OCI-LY7 (cell line): ENCODE results near the gene PPP1R36. TPM values are rescaled to one million over a fixed set of nuclear protein-coding genes. Genes with fewer than 3 reads are reported as not detected.

ENCODE experiments used
- BruUV-seq: library from RNA; stranded (reverse); fragments of 400-500 nt; replicated peaks from 2 replicates; lab custom pipeline; 2021; lab: Mats Ljungman, UMichigan
- CTCF ChIA-PET: fragments of 300-600 bp; sonication (Branson Sonifier 250); formaldehyde crosslinking; loops from one replicate; lab custom pipeline; 2022; ENCODE audit warnings: antibody characterized with exemption; ENCODE audit not compliant: unreplicated experiment; lab: Charles Lee
- POLR2A ChIA-PET: fragments of 300-600 bp; sonication (Branson Sonifier 250); formaldehyde crosslinking; loops from one replicate; lab custom pipeline; 2022; ENCODE audit warnings: antibody characterized with exemption; lab: Charles Lee
- DNase-seq: peaks from one replicate; pipeline ENCODE4 v3.0.0-alpha.2; 2015; ENCODE audit warnings: low spot score
- H2AFZ ChIP-seq: fragments of 200-600 bp; sonication (generic), shearing (Covaris generic); 2 replicates; pipeline ENCODE4 v1.6.1; 2014; ENCODE audit warnings: mild to moderate bottlenecking, antibody characterized with exemption, low read length, moderate library complexity
- H3K27ac ChIP-seq: fragments of 200-600 bp; sonication (generic); 2 replicates; pipeline ENCODE4 v1.5.1; 2014; ENCODE audit warnings: mixed run types, low read depth, mild to moderate bottlenecking, moderate library complexity, low read length, inconsistent platforms; ENCODE audit not compliant: poor library complexity, severe bottlenecking
- H3K36me3 ChIP-seq: fragments of 200-600 bp; sonication (generic); 2 replicates; pipeline ENCODE4 v1.6.1; 2014; ENCODE audit warnings: mild to moderate bottlenecking, antibody characterized with exemption, low read length, moderate library complexity, mixed read lengths; ENCODE audit not compliant: insufficient read depth
- H3K4me1 ChIP-seq: fragments of 200-600 bp; sonication (generic); 2 replicates; pipeline ENCODE4 v1.5.1; 2014; ENCODE audit warnings: mild to moderate bottlenecking, low read length; ENCODE audit not compliant: insufficient read depth, poor library complexity, severe bottlenecking
- H3K4me2 ChIP-seq: fragments of 200-600 bp; sonication (generic); 2 replicates; pipeline ENCODE4 v1.6.1; 2014; ENCODE audit warnings: mild to moderate bottlenecking, low read length
- H3K4me3 ChIP-seq: fragments of 200-600 bp; sonication (generic); 2 replicates; pipeline ENCODE4 v1.5.1; 2014; ENCODE audit warnings: mild to moderate bottlenecking, low read depth, low read length; ENCODE audit not compliant: poor library complexity, severe bottlenecking
- H3K79me2 ChIP-seq: fragments of 200-600 bp; sonication (generic); 2 replicates; pipeline ENCODE4 v1.6.1; 2016; ENCODE audit warnings: low read depth, mild to moderate bottlenecking, low read length, moderate library complexity, mixed read lengths; ENCODE audit not compliant: insufficient read depth
- H3K9me2 ChIP-seq: fragments of 200-600 bp; sonication (generic); 2 replicates; pipeline ENCODE4 v1.6.1; 2016; ENCODE audit warnings: mild to moderate bottlenecking, low read length, mixed read lengths; ENCODE audit not compliant: insufficient read depth
- H3K9me3 ChIP-seq: fragments of 200-600 bp; sonication (generic); 2 replicates; pipeline ENCODE4 v1.6.1; 2014; ENCODE audit warnings: mild to moderate bottlenecking, mixed run types, low read length, mixed read lengths
- H4K20me1 ChIP-seq: fragments of 200-600 bp; sonication (generic); 2 replicates; pipeline ENCODE4 v1.6.1; 2014; ENCODE audit warnings: mild to moderate bottlenecking, antibody characterized with exemption, low read length, moderate library complexity, mixed read lengths; ENCODE audit not compliant: insufficient read depth
- EZH2phosphoT487 ChIP-seq: fragments of 200-600 bp; sonication (generic); IDR thresholded peaks from 2 replicates; pipeline ENCODE4 v1.6.1; 2018; ENCODE audit warnings: low read depth, borderline replicate concordance, mild to moderate bottlenecking, mixed run types, antibody characterized with exemption, low read length, moderate library complexity, mixed read lengths
- intact Hi-C: fragments of 100-400 bp; cut with micrococcal nuclease; formaldehyde crosslinking; loops from one replicate; pipeline ENCODE4 v1.10.0; 2022; ENCODE audit not compliant: unreplicated experiment
- total RNA-seq, 2 experiments: library from RNA; depleted of rRNA in 1 of 2; stranded (reverse); fragments of >200 nt in 1 of 2; shearing (Covaris generic) in 1 of 2; gene quantifications; 2 replicates each; pipeline ENCODE4 v1.2.3, GENCODE V29; 2014 to 2022
- TF ChIP-seq, protein P1 (sequence below): fragments of 200-600 bp; sonication (generic); conservative IDR thresholded peaks from 2 replicates; pipeline ENCODE4 v1.5.1; 2014; ENCODE audit warnings: mild to moderate bottlenecking, antibody characterized with exemption, low read length, moderate library complexity, mixed read lengths

The PPP1R36 gene
- total RNA-seq, 2 experiments from 2014 or later: not detected

DNA sequence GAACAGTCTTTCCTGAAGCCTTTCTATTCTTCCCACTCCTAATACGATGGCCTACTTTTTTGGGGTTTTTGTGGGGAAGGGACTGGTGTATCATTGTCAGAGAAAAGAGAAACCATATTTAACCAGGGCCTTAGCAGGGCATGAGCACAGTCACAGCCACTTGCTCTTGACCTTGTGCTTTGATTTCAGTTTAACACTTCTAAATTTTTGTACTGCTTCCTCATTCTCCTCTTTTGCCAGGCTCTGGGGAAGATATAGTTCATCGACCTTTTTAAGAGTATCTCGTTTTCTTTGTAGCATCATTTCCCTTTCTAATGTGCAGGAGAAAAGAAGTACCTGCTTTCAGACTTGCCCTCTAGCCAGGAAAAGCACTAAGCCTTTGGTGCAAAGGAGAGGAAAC lies 43.0 kb upstream of the PPP1R36 start:
- Histone ChIP-seq H2AFZ (no peak overlapping the region), H3K79me2 (peaks cover 77% of the 10 kb centered on the region), H3K4me3 (peak overlapping the region; percentile 87), H3K36me3 (peaks cover 3% of the 10 kb centered on the region; the same call in 1 of the 2 replicates), H3K9me2 (no peaks in the 10 kb centered on the region), H3K9me3 (no peaks in the 10 kb centered on the region), H3K4me2 (peak overlapping the region; percentile 99), H3K27ac (peak overlapping the region; percentile 5), H3K4me1 (peaks cover 55% of the 10 kb centered on the region), H4K20me1 (peaks cover 45% of the 10 kb centered on the region)
- TF ChIP-seq EZH2phosphoT487: no peak
- TF ChIP-seq, protein P1, sequence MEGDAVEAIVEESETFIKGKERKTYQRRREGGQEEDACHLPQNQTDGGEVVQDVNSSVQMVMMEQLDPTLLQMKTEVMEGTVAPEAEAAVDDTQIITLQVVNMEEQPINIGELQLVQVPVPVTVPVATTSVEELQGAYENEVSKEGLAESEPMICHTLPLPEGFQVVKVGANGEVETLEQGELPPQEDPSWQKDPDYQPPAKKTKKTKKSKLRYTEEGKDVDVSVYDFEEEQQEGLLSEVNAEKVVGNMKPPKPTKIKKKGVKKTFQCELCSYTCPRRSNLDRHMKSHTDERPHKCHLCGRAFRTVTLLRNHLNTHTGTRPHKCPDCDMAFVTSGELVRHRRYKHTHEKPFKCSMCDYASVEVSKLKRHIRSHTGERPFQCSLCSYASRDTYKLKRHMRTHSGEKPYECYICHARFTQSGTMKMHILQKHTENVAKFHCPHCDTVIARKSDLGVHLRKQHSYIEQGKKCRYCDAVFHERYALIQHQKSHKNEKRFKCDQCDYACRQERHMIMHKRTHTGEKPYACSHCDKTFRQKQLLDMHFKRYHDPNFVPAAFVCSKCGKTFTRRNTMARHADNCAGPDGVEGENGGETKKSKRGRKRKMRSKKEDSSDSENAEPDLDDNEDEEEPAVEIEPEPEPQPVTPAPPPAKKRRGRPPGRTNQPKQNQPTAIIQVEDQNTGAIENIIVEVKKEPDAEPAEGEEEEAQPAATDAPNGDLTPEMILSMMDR: no peak
- ChIA-PET POLR2A (interaction anchor here (2.1 kb wide), 1 partner anchor 10 kb away, joined by 5 read pairs; no protein-coding TSS in a partner anchor), CTCF (no interaction called here)
- no TSS peak for BruUV-seq
- DNase-seq: peak; percentile 25
- intact Hi-C loops: loop anchor here (10.0 kb wide), 1 partner anchor 782 kb away; the partner anchor contains the start of gene SGPP1

DNA sequence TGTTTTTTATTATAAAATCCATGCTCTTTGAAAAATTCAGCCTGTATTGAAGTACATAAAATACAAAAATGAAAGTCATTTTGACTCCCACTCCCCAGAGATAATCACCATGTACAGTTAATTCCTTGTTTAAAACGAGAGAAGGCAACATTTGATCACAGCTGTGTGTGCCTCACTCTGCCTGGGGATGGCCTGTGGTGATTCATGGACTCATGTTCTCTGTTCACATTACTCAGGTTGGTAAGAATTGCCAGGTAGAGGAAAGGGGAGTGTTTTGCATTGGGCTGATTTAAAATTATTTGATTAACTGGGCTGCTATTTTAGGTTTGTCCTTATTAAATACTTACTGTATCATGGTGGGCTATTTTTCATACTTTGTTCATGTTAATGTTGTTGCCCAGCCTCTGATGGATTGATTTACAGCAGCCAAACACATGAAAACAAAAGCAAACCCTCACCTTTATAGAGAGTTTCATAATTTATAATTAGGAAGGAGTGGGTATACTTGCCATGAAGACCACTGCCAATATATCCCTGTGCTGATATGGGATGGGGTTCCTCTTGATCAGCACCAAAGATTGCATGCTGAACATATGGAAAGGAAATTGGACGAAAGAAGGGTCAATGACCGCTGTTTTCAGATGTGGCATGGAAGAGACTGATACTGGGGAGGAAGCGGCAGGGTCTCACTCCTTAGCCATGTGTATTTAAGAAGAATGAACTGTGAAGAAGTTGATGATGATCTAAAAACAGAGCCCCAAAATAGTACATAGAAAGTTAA lies 42.2 kb upstream of the PPP1R36 start:
- H3K27ac ChIP-seq: no peak overlapping the region
- H3K4me2 ChIP-seq: peak overlapping the region; percentile 99
- no peak for DNase-seq
- peaks cover 51% of the 10 kb centered on the region for H3K4me1 ChIP-seq
- no peak overlapping the region for H2AFZ ChIP-seq
- peaks cover 11% of the 10 kb centered on the region; the same call in 1 of the 2 replicates for H3K36me3 ChIP-seq
- no peaks in the 10 kb centered on the region for H3K9me3 ChIP-seq
- ChIA-PET CTCF (interaction anchor here (0.7 kb wide), 1 partner anchor 10 kb away, joined by 3 read pairs; no protein-coding TSS in a partner anchor), POLR2A (no interaction called here)
- intact Hi-C loops: loop anchor here (10.0 kb wide), 1 partner anchor 783 kb away; the partner anchor contains the start of gene SGPP1
- H3K79me2 ChIP-seq: peaks cover 77% of the 10 kb centered on the region
- H3K9me2 ChIP-seq: no peaks in the 10 kb centered on the region
- peaks cover 48% of the 10 kb centered on the region for H4K20me1 ChIP-seq
- BruUV-seq: no TSS peak
- TF ChIP-seq, protein P1: no peak
- no peak for TF ChIP-seq EZH2phosphoT487
- H3K4me3 ChIP-seq: peak overlapping the region; percentile 87
